T-helper 22 cell (primary cell): Measurements from ENCODE around the gene SLC36A1.

ENCODE experiments used
- DNase-seq: peaks from one replicate; pipeline ENCODE4 v3.0.0-alpha.2; 2020; ENCODE audit warnings: low read depth

SLC36A1 gene

DNA sequence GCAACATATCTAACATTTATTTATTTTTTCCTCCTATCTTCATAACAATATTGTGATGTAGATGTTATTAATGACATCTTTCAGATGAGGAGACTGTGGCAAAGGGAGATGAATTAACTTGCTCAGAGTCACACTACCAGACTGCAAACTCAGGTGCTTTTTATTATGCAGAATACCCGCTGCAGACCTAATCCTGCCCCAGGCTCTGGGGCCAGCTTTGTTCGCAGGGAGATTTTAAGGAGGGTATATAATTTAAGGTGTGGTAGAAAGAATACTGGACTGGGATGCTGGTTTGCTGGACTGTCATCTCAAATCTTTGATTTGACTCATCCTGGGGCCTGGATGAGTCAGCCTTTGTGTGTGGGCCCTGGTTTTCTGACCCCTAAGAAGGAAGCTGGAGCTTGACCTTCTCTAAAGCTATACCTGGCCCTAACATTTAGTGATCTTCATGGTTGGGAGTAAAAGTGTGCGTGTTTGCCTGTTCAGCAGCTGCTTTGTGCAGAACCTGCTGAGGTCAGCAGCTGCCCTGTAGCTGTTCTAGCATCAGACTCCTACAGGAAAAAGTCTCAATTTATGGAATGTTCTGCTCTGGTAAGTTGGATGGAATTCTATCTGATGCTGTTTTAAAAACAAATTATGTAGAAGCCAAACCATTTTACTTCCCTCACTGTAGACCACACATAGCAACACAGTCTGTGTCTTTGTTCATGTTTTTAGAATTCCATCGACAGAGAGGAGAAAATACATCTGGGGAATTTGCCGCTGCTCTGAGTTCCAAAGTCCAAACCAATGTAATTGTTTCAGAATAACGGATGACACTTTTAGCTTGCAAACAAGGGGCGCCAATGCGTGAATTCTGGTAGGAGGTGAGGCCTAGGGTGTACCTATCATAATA is 4.5 kb downstream of the SLC36A1 start:
- no peak for DNase-seq

DNA sequence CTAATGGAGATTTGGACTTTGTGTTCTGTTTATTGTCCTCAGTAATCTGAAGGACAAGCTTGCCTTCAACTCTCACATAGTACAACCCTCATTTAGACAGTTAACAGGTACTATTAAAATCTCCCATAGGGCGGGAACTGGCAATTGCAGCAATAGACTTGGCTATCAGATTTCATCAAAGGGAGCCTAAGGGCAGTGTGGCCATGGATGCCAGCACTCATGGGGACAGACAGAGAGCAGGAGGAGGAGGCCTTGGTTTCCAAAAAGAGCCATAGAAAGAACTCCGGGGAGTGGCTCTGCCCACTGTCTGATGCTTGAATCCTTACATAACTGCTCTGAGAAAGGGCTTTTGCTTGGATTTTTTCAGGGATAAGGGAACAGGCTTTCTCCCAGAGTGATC is 6.8 kb downstream of the SLC36A1 start:
- no peak for DNase-seq

DNA sequence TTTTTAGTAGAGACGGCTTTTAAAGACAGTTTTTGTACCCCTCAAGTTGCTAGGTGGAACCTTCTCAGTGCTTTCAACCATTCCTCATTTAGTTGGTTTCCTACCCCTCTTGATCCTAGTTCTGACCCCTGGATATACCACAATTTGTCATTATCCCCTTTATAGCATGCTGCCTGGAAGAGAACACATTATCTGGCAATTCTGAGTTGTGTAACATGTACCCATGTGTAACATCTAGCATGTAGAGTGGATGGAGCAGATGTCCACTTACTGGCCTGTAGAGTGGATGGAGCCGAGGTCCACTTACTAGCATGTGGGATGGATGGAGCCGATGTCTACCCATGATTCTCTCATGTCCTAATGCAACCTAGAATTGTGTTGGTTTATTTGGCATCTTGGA is 7.5 kb downstream of the SLC36A1 start:
- no peak for DNase-seq

DNA sequence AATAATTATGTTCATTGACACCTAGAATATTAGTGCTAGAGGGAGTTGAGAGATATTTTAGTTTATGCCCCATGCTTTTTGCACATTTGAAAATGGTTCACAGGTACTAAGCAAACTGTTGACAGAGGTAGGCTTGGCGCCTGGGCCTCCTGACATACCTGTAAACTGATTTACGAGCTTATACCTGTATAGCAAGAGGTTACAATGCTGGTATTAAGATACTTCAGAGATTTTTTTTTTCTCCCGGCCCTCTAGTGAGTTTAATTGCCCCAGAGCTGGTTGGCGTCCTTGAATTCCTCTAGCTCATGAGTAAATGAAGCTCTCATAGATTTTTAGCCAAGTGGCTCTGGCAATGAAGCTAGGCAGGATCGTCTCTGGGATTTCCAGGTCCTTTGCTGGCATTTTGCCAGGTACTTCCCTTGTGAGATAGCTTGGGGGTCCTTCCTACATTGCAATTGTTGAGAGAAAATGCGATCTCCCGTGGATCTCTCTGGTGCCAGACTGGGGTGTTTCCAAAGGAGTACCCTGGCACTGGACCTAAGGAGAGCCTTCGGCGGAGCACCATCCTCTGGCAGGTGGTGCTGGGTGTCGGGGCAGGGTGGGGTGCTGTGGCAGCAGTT is 9.0 kb downstream of the SLC36A1 start:
- DNase-seq: no peak

DNA sequence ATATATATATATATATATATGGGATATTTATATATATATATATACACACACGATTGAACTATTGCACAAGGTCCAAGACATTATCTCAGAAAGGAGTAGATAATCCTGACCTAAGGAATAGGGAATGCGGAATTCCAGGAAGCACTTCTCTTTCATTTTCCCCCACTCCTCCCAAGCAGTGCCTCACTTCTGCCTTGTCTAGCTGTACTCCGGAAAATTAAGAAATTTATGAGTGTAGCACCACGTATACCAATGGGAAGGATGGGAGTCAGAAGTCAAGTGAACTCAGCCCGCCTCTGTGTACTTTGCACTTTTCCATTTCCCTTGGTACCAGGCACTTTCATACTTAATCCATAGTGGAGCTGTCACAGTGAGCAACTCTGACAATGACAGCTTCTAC is 10.9 kb downstream of the SLC36A1 start:
- DNase-seq: no peak

DNA sequence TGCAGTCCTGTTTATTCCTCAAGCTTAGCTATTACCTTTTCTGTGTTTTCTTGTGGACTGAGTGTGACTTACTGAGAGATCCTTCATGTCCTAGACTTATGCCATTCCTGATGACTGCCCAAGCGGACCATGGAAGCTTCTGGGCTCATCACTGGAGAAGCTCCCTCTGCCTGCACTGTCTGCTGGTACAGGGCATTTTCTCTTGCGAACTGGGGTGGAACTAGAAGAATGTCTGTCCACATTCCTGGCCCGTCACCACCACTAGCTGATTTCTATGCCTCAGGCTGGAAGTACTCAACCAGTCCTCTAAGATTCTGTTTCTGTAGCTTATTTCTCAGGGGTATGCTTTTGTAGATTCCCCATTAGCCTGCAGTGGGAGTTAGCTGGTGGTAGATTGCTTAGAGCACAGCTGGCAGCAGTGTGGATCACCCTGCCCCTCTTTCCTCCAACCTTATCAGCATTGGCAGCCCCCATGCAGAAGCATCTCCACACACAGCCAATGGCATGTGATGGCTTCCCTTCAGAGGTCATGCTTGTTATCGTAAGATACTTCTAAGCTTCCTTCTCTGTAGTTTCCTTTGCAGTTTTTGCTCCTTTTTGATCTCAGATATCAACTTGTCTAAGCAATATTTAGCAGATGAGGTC is 12.4 kb downstream of the SLC36A1 start:
- DNase-seq: no peak

DNA sequence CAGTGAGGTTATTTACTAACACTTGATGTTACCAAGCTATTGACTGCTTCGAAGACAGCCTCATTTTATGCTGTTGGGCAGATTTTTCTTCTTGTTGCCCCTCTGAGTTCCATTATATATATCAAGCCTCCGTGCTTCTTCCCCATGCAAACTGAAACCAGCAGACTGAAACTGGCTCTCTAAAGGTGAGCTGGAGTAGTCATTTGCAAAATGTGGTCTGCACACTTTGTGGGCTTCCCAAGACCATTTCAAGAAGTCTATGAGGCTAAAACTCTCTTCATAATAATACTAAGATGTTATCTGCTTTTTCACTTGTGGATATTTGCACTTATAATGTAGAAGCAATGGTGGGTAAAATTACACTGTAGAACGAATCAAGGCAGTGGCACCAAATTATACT is 13.9 kb downstream of the SLC36A1 start:
- DNase-seq: no peak

DNA sequence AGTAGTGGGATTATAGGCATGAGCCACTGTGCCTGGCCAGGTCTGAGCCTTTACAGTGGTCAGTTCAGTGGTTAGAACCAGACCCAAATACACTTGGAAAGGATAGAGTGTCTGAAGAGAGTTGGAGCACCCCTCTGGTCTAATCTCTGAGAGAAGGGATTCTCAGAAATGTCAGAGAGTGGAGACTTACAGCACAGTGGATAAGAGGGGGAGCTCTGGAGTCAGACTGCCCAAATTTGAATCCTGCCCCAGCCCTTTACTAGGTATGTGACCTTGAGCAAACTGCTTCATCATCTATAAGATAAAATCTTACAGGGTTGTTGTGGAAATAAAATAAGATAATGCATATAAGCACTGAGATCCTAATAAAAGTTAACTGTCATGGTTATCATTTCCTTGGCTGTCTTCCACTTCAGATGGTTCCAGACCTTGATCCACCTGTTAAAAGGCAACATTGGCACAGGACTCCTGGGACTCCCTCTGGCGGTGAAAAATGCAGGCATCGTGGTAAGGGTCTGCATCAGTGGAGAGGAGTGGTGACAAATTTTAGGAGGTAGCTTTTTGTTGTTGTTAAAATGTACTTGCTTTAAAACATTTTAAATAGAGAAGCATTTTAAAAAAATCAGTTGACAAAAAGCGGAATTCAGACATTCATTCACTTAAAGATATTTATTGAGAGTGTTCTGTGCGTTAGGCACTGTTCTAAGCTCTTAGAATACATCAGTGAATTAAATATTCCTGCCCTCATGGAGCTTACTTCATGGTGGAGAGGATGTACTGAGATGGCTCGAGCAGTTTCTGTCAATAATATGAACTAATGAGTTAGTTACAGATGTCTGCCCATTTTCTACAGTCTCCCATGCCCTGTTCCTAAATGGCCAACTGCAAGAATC is 16.0 kb downstream of the SLC36A1 start:
- DNase-seq: no peak

DNA sequence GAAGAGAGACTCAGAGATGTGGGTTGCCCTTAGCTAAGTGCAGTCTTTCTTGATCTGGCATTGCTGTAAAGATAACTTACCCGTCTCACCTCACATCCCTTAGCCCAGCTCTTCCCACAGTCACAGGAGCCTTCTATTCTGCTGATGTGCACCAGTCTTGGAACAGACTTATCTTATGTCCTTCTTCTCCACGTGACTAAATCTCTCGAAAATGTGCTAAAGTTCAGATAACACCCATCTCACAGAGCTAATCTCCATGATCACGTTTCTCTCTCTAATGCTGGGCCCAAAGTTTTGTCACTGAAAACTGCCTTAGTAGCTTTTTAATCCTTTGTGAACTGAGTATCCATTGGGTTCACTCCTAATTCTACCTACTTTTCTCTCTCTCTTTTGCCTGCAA is 16.7 kb downstream of the SLC36A1 start:
- no peak for DNase-seq

DNA sequence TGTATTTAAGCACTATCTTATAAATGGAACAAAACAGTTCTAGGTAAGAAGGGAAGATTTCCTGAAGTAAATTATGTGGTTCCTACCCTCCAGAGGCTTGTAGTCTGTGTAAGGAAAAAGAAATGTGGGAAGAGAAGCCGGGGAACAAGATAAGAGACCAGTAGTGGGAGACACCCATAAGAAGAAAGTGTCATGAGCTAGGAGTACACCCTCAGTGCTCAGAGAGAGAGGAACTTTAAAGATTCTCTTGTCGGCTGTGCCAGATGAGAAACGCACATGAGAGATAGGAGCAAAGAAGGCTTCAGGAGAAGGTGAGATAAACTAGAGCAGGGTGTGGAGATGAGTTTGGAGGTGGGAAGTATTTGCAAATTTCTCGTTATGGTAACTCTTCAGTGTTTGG is 18.1 kb downstream of the SLC36A1 start:
- DNase-seq: no peak

DNA sequence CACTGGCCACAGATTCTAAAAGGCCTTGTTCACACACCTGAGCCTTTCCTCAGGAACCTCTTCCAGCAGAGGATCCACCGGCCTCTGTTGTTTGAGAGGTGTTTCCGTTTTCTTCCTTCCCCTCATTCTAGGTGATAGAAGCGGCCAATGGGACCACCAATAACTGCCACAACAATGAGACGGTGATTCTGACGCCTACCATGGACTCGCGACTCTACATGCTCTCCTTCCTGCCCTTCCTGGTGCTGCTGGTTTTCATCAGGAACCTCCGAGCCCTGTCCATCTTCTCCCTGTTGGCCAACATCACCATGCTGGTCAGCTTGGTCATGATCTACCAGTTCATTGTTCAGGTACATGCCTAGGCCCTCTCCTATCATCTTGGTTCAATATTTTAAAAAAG is 20.2 kb downstream of the SLC36A1 start:
- DNase-seq: no peak

DNA sequence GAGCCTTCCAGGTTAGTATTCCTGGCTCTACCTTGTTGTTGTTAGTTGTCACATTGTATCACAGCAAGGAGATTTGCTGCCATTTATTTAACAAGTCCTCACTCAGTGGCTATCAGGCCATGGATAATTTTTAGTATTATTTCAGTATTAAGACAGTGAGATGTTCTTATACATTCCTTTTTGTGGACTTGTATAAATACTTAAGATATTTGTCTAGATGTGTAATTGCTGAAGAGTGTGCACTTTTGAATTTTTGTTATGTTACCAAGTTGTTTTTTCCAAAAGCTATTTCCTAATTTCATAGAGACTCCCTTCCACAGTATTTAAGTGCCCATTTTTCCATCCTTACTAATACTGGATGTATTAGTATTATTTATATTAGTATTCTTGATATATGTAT is 22.0 kb downstream of the SLC36A1 start:
- DNase-seq: no peak

DNA sequence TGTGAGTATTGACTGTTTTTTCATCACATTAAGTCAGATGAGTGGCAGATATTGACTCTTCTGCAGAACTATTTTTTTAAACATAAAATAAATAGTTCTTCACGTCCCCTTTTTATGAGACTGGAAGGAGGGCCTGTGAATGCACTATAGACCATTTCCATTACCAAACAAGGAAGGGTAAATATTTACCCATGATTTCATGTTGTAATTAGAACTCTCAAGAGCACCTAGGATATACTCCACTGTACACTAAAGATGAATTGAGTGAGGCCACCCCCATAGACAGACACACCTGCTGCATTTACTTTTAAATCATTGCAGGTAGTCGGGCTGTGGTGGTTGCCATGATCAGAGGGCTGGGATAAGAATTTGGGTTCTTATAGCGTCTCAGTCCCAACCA is 22.6 kb downstream of the SLC36A1 start:
- DNase-seq: no peak

DNA sequence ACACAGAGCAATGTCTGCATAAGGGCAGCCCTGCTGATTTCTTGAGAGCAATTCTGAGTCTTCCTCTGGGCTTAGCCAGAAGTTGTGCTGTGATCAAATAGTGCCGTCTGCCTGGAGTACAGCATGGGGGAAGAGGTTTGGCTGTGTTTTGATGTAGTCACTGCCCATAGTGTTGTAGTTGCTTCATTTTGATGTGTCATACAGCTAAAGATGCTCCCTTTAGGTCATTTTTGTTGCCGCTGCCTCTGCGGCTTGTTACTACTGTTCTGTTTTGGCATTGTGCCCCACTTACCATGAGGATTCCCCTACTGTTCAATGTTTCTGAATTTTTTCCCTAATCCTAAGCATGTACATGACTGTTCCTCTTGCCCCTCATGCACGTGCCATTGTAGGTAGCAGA is 23.0 kb downstream of the SLC36A1 start:
- DNase-seq: no peak

DNA sequence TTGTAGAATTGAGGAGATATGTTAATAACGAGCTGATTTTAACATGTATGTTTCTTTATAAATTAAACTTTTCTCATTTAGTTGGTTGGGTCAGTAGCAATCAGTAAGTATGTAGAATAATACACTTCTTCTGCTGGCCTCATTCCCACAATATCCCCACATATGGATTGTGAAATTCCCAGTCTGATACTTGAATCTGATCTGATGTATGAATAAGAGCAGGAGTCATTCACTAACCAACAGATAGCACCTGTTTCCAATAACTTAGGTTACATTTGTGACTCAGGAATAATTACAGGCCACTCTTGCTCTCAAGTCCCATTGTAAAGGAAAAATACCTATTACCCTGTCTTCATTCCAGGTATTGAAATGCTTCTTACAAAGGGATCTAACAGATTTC is 23.9 kb downstream of the SLC36A1 start:
- DNase-seq: no peak

DNA sequence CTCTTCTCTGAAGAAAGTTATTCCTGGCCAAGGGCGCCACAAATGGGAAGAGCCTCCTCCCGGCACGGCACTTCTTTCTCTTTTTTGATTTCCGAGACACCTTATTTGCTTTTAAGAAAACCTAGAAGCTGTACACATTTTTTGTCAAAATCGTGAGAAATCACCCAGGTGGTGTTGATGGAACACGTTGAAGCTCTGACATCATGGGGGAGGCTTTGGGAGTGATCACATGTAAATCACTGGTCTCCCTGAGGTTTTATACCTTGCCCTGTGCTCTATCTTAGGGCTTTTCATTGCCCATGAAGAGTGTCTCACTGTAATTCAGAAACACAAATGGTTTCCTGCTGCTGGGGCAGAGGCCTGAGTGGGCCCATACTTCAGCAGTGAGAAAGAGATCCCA is 27.4 kb downstream of the SLC36A1 start:
- DNase-seq: no peak

DNA sequence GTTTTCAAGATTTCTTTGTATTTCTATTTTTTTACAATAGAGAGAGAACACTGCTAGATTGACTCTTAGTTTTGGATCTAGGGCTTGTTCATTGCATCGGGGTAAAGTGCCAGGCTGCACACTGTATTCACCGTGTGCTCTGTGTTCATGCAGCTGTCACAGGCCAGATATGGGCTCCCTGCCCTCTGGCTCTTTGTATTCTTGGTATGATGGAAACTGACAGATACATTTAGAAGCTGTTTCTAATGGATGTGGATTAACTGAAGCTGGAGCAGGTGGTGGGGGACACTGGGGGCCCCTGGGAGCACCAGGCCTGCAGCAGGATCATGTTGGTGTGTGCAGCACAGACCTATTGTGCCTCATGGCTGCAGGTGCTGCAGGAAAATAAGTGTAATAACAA is 28.0 kb downstream of the SLC36A1 start:
- DNase-seq: no peak

DNA sequence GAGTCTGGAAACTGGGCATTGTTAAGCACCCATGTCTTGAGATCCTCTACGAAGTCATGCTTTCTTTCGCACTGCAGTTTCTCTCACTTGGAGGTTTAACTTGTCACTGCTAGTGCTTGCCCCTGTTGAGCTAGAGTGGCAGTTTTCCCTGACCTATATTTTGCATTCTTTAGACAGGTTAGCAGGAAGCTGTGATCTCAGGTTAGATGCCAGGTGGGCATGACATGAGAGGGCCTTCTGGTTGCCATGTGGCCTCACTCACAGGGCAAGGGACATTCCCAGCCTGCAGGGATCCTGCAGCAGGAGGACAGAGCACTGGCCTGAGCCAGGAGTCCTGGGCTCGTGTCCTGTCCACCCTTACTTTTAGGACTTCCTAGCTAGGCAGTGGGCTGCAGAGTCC is 28.6 kb downstream of the SLC36A1 start:
- no peak for DNase-seq

DNA sequence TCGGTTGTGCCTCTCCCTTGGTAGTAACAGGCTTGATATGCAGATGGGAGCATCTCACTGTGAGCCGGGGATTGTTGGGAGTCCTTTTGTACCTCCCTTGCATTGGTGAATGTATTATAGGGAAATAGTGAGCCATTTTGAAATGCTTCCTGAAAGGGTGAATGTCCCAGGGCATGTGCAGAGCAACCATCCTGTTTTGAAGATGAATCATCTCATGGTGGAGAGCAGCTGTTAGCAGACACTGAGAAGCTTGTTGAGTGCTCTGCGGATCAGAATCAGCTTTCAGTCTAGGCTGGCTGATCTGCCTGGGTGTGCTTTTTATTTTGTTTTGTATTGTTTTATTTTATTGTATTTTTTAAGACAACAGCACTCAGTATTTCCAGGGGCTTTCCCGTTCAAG is 29.7 kb downstream of the SLC36A1 start:
- DNase-seq: no peak

DNA sequence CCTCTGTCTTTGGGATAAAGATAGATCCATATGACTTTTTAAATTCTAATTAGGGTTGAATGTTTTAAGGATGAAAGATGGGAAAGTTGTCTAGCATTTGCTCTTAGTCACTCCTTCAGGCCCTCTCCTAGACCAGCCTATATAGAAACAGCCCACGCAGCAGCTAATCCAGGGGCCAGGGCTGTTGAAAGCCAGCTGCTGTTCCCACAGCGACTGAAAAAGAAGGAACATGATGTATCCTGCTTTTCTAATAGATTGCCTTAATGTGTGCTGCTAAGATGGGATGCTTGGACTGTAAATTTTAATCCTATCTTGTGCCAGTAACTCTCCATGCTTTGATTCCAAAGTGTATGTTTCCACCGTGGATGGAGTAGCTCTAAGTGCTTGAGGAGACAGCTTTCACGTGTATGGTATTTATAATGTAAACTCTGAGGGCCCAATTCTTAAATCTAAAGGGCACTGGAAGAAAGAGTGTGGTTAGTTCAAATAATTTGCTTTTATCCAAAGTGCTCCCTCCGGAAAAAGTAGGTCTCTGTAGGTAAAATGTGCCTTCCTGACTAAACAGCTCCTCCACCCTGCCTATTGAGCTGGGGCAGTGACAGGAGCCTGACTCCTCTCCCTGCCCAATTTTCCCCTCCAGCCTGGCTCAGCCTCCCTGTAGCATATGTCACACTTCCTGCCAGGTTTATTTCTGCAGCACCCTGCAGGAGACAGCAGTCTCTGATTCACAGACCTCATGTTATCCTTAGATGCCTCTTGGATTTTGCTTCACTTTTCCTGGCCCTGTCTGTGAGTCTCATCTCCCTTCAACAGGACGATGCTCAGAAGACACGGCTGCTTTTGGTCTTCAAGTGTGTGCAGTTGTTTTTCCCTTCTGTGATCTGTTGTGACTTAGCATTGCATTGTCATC is 33.2 kb downstream of the SLC36A1 start:
- DNase-seq: no peak

DNA sequence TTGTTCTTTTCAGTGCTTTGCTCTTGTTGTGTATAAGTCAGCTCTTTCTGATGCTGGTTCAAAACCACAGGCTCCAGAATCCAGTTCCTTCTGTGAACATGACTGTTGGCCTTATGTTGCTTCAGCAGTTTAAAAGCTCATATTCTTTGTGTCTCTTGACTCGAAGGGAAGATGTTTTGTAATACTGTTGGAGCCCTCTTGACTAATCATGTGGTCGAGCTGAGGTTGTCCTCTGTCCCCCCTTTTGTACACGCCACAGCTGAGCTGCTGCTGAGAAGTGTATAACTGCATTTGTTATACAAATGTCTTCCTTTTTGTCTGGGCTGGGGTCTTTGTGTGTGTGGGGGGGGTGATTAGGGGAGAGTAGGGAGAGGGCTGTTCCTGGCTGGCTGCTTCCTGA is 35.8 kb downstream of the SLC36A1 start:
- no peak for DNase-seq
